Measurements from ENCODE around the gene DCLRE1C.

DNA sequence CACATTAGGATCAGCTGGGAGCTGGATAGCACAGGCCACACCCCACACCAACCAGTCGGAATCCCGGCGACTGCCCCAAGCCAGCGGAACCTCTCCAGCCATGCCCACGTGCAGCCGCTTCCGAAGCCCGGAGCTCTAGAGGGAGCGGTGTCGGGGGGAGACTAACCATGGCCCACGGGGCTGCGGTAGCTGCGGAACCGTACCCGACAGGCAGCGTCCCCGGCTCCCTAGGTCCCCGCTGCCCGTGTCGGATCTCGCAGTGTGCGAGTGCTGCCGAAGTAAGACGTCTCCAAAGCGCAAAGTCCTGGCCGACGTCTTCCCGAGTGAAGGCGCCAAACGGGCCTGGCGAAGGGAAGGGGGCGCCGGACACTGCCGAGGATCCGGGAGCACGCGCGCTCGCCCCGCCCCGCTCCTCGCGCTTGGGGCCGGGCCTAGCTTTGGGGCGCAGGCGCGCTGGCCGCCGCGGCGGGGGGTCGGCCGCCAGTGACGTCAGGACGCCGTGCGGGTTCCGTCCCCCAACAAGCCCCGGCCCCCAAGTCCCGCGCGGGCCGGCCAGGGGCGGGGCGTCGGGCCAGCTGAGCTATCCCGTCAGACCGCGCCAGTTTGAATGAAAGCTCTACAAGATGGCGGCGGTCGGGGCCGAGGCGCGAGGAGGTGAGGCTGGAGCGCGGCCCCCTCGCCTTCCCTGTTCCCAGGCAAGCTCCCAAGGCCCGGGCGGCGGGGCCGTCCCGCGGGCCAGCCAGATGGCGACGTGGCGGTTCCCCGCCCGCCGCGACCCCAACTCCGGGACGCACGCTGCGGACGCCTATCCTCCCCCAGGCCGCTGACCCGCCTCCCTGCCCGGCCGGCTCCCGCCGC lies 75.4 kb downstream of the DCLRE1C start, which contains the start of gene SUV39H2:
- TF ChIP-seq EHMT2 (IDR thresholded peaks at IDR 0.05; ENCODE audit: low read depth) (no peak), ZNF302 (CRISPR knock-in tag; IDR thresholded peaks at IDR 0.05) (no peak), CBX8 (IDR thresholded peaks at IDR 0.05) (no peak), ESRRA (IDR thresholded peaks at IDR 0.05; ENCODE audit: borderline replicate concordance, low read length) (no peak), CHD4 (IDR thresholded peaks at IDR 0.05; ENCODE audit: borderline replicate concordance) (no peak), REST (IDR thresholded peaks at IDR 0.05) (peak; percentile 48), MAX (IDR thresholded peaks at IDR 0.05) (peak; percentile 93), HDAC2 (IDR thresholded peaks at IDR 0.05) (no peak)
- TF ChIP-seq, protein P1, sequence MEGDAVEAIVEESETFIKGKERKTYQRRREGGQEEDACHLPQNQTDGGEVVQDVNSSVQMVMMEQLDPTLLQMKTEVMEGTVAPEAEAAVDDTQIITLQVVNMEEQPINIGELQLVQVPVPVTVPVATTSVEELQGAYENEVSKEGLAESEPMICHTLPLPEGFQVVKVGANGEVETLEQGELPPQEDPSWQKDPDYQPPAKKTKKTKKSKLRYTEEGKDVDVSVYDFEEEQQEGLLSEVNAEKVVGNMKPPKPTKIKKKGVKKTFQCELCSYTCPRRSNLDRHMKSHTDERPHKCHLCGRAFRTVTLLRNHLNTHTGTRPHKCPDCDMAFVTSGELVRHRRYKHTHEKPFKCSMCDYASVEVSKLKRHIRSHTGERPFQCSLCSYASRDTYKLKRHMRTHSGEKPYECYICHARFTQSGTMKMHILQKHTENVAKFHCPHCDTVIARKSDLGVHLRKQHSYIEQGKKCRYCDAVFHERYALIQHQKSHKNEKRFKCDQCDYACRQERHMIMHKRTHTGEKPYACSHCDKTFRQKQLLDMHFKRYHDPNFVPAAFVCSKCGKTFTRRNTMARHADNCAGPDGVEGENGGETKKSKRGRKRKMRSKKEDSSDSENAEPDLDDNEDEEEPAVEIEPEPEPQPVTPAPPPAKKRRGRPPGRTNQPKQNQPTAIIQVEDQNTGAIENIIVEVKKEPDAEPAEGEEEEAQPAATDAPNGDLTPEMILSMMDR (IDR thresholded peaks at IDR 0.05), result no peak

All from A549 (cell line).